GM10248 (cell line): ENCODE measurements around the gene TDRD3.

Experiments
- CTCF ChIA-PET: fragments of 300-600 bp; sonication (Branson Sonifier 250); formaldehyde crosslinking; extraction: SDS; loops from one replicate; lab custom pipeline; 2021; ENCODE audit warnings: antibody characterized with exemption; lab: Yijun Ruan, JAX
- POLR2A ChIA-PET: fragments of 350-650 bp; sonication (Branson Sonifier 250); formaldehyde crosslinking; extraction: SDS; loops from one replicate; lab custom pipeline; 2020; ENCODE audit warnings: antibody characterized with exemption; lab: Yijun Ruan, JAX
- DNase-seq: peaks from one replicate; pipeline ENCODE4 v3.0.0; 2012; ENCODE audit errors: extremely low spot score
- CTCF ChIP-seq: IDR thresholded peaks from 2 replicates; pipeline ENCODE4 v1.5.1; 2012; ENCODE audit warnings: mild to moderate bottlenecking, low read depth; ENCODE audit errors: extremely low read depth, missing control alignments, control extremely low read depth

TDRD3 gene

GRCh38 chr13:60519496-60519895 is 122.5 kb downstream of the TDRD3 start:
- no peak for DNase-seq
- no peak for TF ChIP-seq CTCF
- ChIA-PET POLR2A (no interaction called here), CTCF (interaction anchor here (1.0 kb wide), 1 partner anchor 14 kb away, joined by 3 read pairs; no protein-coding TSS in a partner anchor)

GRCh38 chr13:60520902-60521569 is 124.0 kb downstream of the TDRD3 start:
- no peak for DNase-seq
- no peak for TF ChIP-seq CTCF
- ChIA-PET POLR2A (no interaction called here), CTCF (no interaction called here)

GRCh38 chr13:60538566-60538965 is 141.5 kb downstream of the TDRD3 start:
- TF ChIP-seq CTCF, result no peak
- POLR2A ChIA-PET, result no interaction called here

GRCh38 chr13:60540276-60540675 is 143.3 kb downstream of the TDRD3 start:
- DNase-seq, result no peak
- TF ChIP-seq CTCF, result no peak
- POLR2A ChIA-PET, result no interaction called here
- CTCF ChIA-PET, result no interaction called here

More at GRCh38 chr13:60538566-60538965, 141.5 kb downstream of the TDRD3 start:
- no peak for DNase-seq
- CTCF ChIA-PET, result no interaction called here

- no peak for TF ChIP-seq CTCF
- POLR2A ChIA-PET, result no interaction called here
- CTCF ChIA-PET, result interaction anchor here (1.1 kb wide), 1 partner anchor 10 kb away, joined by 3 read pairs; no protein-coding TSS in a partner anchor
- no peak for DNase-seq
Measured at GRCh38 chr13:60562096-60562780, 165.2 kb downstream of the TDRD3 start.

GRCh38 chr13:60571571-60571970 is 174.6 kb downstream of the TDRD3 start:
- no peak for TF ChIP-seq CTCF
- ChIA-PET POLR2A (no interaction called here), CTCF (no interaction called here)
- DNase-seq, result no peak
